GM13977 (cell line): ENCODE data around the gene IMPG2.

Source experiments
- DNase-seq: peaks from one replicate; pipeline ENCODE4 v3.0.0; 2012; ENCODE audit warnings: low spot score
- CTCF ChIP-seq: IDR thresholded peaks from 2 replicates; pipeline ENCODE4 v1.5.1; 2012; ENCODE audit warnings: mild to moderate bottlenecking, control low read depth; ENCODE audit not compliant: insufficient read depth; ENCODE audit errors: extremely low read depth, missing control alignments
- in situ Hi-C: fragments of 300-500 bp; cut with MboI; formaldehyde crosslinking; loops from one replicate; pipeline ENCODE4 v1.12.0; 2022; ENCODE audit warnings: low sequenced_read_pairs, low pct_unique_long_range_greater_than_20kb, mixed read lengths, inconsistent platforms; ENCODE audit not compliant: unreplicated experiment

The IMPG2 gene

GRCh38 chr3:101189796-101190195 is 130.6 kb downstream of the IMPG2 start:
- in situ Hi-C loops = no loop called here
- DNase-seq = no peak
- no peak for TF ChIP-seq CTCF

- in situ Hi-C loops = no loop called here
- no peak for DNase-seq
- no peak for TF ChIP-seq CTCF
Measured at GRCh38 chr3:101189176-101189575, 131.2 kb downstream of the IMPG2 start.

GRCh38 chr3:101185341-101185740 is 135.0 kb downstream of the IMPG2 start:
- in situ Hi-C loops = no loop called here
- DNase-seq = no peak
- TF ChIP-seq CTCF = no peak

- in situ Hi-C loops = no loop called here
- no peak for TF ChIP-seq CTCF
- no peak for DNase-seq
Measured at GRCh38 chr3:101184111-101184510, 136.3 kb downstream of the IMPG2 start.

- no peak for DNase-seq
- TF ChIP-seq CTCF = no peak
- in situ Hi-C loops = no loop called here
Measured at GRCh38 chr3:101183151-101183550, 137.2 kb downstream of the IMPG2 start.

- in situ Hi-C loops = no loop called here
- DNase-seq = no peak
Measured at GRCh38 chr3:101182734-101183133, 137.6 kb downstream of the IMPG2 start.

More at GRCh38 chr3:101182734-101183133, 137.6 kb downstream of the IMPG2 start:
- no peak for TF ChIP-seq CTCF
